ENCODE results near the gene CLDN7. TPM values are rescaled to one million over a fixed set of nuclear protein-coding genes. Genes with fewer than 3 reads are reported as not detected.

The CLDN7 gene
- total and polyA plus RNA-seq, 10 donors = 0.74 to 6.6 (median 2.7) TPM

DNA sequence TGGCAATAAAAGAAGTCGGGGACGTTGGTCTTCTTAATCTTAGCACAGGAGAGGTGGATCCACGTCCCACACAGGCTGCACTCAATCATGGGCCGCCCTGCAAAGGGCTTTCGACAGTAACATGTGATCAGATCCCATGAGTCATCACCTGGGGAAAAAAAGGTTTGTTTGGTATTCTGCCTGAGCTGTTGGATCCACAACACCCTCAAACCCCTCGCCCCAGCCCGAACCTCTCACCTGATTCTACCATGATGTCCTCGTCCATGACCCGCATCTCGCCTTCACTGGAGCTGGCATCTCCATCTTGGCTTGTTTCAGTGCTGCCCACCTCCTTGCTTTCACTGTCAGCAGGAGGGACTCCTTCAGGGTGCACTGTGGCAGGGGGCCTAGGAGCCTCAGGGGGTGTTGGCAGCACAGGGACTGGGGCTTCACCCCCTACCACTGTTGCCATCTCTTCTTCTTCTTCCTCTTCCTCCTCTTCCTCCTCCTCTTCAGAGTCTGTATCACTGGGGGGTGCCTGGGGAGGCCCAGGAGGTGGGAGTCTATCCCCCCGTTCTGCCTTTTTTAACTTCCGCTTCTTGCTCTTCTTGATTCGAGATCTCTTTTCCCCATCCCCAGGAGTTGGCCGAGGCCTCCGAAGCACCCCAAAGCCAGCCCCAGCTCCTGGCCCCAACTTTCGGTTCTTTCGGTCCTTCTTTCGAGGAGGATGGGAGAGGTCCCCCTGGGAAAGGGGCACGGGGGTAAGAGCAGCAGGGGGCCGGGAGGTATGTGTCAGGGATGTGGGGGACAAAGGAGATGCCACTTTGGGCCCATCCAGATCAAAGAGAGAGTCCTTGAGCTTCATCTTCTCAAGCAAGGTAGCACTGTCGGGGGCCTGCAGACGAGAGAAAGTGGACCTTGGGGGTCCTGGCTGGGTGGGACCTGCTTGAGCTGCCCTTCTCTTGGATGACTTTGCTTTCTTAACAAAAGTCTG, 26.3 kb downstream of the CLDN7 start:
- Histone ChIP-seq H3K4me3 (no peak overlapping the region), H3K36me3 (peaks cover 0 to 37% (median 27%) of the 10 kb centered on the region in 6 donors), H3K4me1 (peaks cover 25 to 80% (median 69%) of the 10 kb centered on the region in 6 donors), H3K9me3 (no peaks in the 10 kb centered on the region), H3K27me3 (replicated peaks in 1 of 7) (no peaks in the 10 kb centered on the region), H3K27ac (peak overlapping the region in 4 of 8 donors; percentile 81 to 99 (median 94))
- peak; percentile 23 to 44 (median 24) for TF ChIP-seq POLR2AphosphoS5 (IDR thresholded peaks at IDR 0.05)
- TF ChIP-seq CTCF (IDR thresholded peaks at IDR 0.05 in 8 of 11, conservative IDR thresholded peaks at IDR 0.05 in 3 of 11) = no peak
- intact Hi-C loops (cut with DNase I; ENCODE audit: low total_unique reads) = no loop called here
- peak; percentile 75 for DNase-seq
- WGBS, 5 donors = 82 to 92% (median 87%) methylated on average over 20 to 22 of the region's 22 CpGs

- intact Hi-C loops (cut with DNase I; ENCODE audit: low total_unique reads) = no loop called here
- Histone ChIP-seq H3K27ac (peak within 1 kb of the TSS; percentile 69 to 94 (median 88)), H3K9me3 (no peaks in the 10 kb centered on the region), H3K36me3 (peaks cover 0 to 39% (median 29%) of the 10 kb centered on the region in 6 donors), H3K27me3 (replicated peaks in 1 of 7) (no peaks in the 10 kb centered on the region), H3K4me3 (peak within 1 kb of the TSS; percentile 67 to 97 (median 82)), H3K4me1 (peaks cover 12 to 68% (median 57%) of the 10 kb centered on the region in 6 donors)
- peak; percentile 99 for DNase-seq
- peak in 1 of 11 experiments; percentile 41 for TF ChIP-seq CTCF (IDR thresholded peaks at IDR 0.05 in 8 of 11, conservative IDR thresholded peaks at IDR 0.05 in 3 of 11)
- TF ChIP-seq POLR2A (IDR thresholded peaks at IDR 0.05) = peak; percentile 5 to 80 (median 50)
- TF ChIP-seq POLR2AphosphoS5 (IDR thresholded peaks at IDR 0.05) = peak; percentile 95 to 98 (median 97)
- WGBS, 5 donors = 0 to 1% (median 0%) methylated on average over 43 to 72 of the region's 72 CpGs
These were observed 28.0 kb downstream of the CLDN7 start, which contains the start of gene DVL2 for GRCh38 chr17:7234083-7234951. TSS of gene DVL2 (minus strand) at chr17:7234517. CDS start at chr17:7234262, 255 bp downstream.

- 1 to 3% (median 2%) methylated on average over 9 of the region's 9 CpGs for WGBS, 5 donors
- intact Hi-C loops (cut with DNase I; ENCODE audit: low total_unique reads) = no loop called here
These were observed 28.6 kb downstream of the CLDN7 start for GRCh38 chr17:7233701-7234082.

More at GRCh38 chr17:7233701-7234082, 28.6 kb downstream of the CLDN7 start:
- Histone ChIP-seq H3K36me3 (peaks cover 0 to 46% (median 35%) of the 10 kb centered on the region in 6 donors), H3K4me1 (peaks cover 12 to 68% (median 57%) of the 10 kb centered on the region in 6 donors), H3K4me3 (peak overlapping the region; percentile 67 to 97 (median 82)), H3K27me3 (replicated peaks in 1 of 7) (no peaks in the 10 kb centered on the region), H3K9me3 (no peaks in the 10 kb centered on the region), H3K27ac (peak overlapping the region; percentile 69 to 94 (median 88))
- no peak for TF ChIP-seq CTCF (IDR thresholded peaks at IDR 0.05 in 8 of 11, conservative IDR thresholded peaks at IDR 0.05 in 3 of 11)
- TF ChIP-seq POLR2AphosphoS5 (IDR thresholded peaks at IDR 0.05) = no peak
- DNase-seq = no peak
